ENCODE data around the gene TBC1D9. TPM values are rescaled to one million over a fixed set of nuclear protein-coding genes. Genes with fewer than 3 reads are reported as not detected.
"Not testable (repeated sequence)": the region's sequence is repeated elsewhere in the genome, so short reads cannot be mapped to it uniquely, and the experiment has no call there.

Gene TBC1D9
- total RNA-seq, 2 donors from 2014 or later = 0.05 to 0.33 TPM

DNA sequence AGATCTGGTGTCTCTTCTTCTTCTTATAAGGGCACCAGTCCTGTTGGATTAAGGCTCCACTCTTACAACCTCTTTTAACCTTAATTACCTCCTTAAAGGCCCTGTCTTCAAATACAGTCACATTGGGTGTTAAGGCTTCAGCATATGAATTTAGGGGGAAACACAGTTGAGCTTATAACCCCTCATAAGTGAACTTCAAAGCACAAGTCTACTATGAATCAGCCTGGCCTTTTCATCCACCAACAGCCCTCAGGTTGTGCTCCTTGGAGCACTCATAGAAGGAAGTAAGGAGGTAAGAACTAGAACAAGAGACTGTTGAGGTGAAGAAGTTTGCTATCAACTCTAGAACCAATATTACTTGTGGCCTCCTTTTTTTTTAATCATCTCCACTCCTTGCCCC lies 18.8 kb upstream of the TBC1D9 start:
- ATAC-seq (no peak), DNase-seq (ENCODE audit: low spot score) (no peak)
- H3K4me3 Mint-ChIP-seq = no peak overlapping the region
- no peaks in the 10 kb centered on the region for H3K36me3 Mint-ChIP-seq
- H3K9me3 Mint-ChIP-seq = peaks cover 4% of the 10 kb centered on the region
- H3K27me3 Mint-ChIP-seq = peaks cover 8 to 10% of the 10 kb centered on the region in 2 donors
- H3K27ac Mint-ChIP-seq = no peak overlapping the region
- H3K4me1 Mint-ChIP-seq (ENCODE audit: low read depth in 2 of 2) = no peaks in the 10 kb centered on the region

- no peak overlapping the region for H3K4me3 Mint-ChIP-seq
- no peaks in the 10 kb centered on the region for H3K36me3 Mint-ChIP-seq
- H3K27me3 Mint-ChIP-seq = peaks cover 8 to 10% of the 10 kb centered on the region in 2 donors
- H3K4me1 Mint-ChIP-seq (ENCODE audit: low read depth in 2 of 2) = no peaks in the 10 kb centered on the region
- peaks cover 4% of the 10 kb centered on the region for H3K9me3 Mint-ChIP-seq
- ATAC-seq = no peak
- no peak overlapping the region for H3K27ac Mint-ChIP-seq
- DNase-seq (ENCODE audit: low spot score) = no peak
Observed at GRCh38 chr4:140774510-140774909, 18.3 kb upstream of the TBC1D9 start.

DNA sequence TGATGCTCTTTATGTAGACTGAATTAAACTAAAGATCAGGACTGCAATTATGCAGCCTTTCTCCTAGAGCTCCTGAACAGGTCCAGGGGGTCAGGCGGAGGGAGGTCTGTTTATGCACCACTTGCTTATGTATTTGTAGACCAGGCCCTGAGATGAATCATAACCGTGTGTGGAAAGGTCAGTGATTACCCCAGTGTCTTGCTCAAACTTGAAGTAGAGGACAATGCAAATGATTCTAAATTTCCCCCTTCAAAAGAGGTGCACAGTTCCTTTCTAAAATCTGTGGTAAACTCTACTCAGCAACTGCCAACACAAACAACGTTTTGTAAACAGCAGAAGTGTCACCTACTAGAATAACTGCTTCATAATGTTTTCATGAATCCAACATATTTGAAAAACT lies 13.0 kb upstream of the TBC1D9 start:
- H3K9me3 Mint-ChIP-seq = no peaks in the 10 kb centered on the region
- peaks cover 6 to 10% of the 10 kb centered on the region in 2 donors for H3K27me3 Mint-ChIP-seq
- H3K4me1 Mint-ChIP-seq (ENCODE audit: low read depth in 2 of 2) = no peaks in the 10 kb centered on the region
- no peak for ATAC-seq
- no peak for DNase-seq (ENCODE audit: low spot score)
- no peak overlapping the region for H3K4me3 Mint-ChIP-seq
- H3K27ac Mint-ChIP-seq = no peak overlapping the region
- no peaks in the 10 kb centered on the region for H3K36me3 Mint-ChIP-seq

GRCh38 chr4:140764785-140765392 lies 8.7 kb upstream of the TBC1D9 start:
- no peak for DNase-seq (ENCODE audit: low spot score)
- Mint-ChIP-seq H3K9me3 (no peaks in the 10 kb centered on the region), H3K4me1 (ENCODE audit: low read depth in 2 of 2) (no peaks in the 10 kb centered on the region), H3K27ac (no peak overlapping the region), H3K36me3 (no peaks in the 10 kb centered on the region), H3K4me3 (no peak overlapping the region), H3K27me3 (peaks cover 9 to 13% of the 10 kb centered on the region in 2 donors)
- no peak for ATAC-seq

GRCh38 chr4:140762202-140762601 lies 6.0 kb upstream of the TBC1D9 start:
- H3K9me3 Mint-ChIP-seq = no peaks in the 10 kb centered on the region
- no peak for ATAC-seq
- no peak overlapping the region for H3K27ac Mint-ChIP-seq
- no peak for DNase-seq (ENCODE audit: low spot score)
- no peak overlapping the region for H3K4me3 Mint-ChIP-seq
- H3K4me1 Mint-ChIP-seq (ENCODE audit: low read depth in 2 of 2) = no peaks in the 10 kb centered on the region
- H3K36me3 Mint-ChIP-seq = no peaks in the 10 kb centered on the region
- peaks cover 15 to 28% of the 10 kb centered on the region in 2 donors for H3K27me3 Mint-ChIP-seq

GRCh38 chr4:140757232-140757630 lies 1.0 kb upstream of the TBC1D9 start:
- Mint-ChIP-seq H3K27ac (no peak overlapping the region), H3K27me3 (peaks cover 27 to 50% of the 10 kb centered on the region in 2 donors), H3K4me3 (no peak overlapping the region), H3K36me3 (peaks cover 5% of the 10 kb centered on the region), H3K9me3 (peaks cover 4% of the 10 kb centered on the region), H3K4me1 (ENCODE audit: low read depth in 2 of 2) (no peaks in the 10 kb centered on the region)
- DNase-seq (ENCODE audit: low spot score) = no peak
- no peak for ATAC-seq

DNA sequence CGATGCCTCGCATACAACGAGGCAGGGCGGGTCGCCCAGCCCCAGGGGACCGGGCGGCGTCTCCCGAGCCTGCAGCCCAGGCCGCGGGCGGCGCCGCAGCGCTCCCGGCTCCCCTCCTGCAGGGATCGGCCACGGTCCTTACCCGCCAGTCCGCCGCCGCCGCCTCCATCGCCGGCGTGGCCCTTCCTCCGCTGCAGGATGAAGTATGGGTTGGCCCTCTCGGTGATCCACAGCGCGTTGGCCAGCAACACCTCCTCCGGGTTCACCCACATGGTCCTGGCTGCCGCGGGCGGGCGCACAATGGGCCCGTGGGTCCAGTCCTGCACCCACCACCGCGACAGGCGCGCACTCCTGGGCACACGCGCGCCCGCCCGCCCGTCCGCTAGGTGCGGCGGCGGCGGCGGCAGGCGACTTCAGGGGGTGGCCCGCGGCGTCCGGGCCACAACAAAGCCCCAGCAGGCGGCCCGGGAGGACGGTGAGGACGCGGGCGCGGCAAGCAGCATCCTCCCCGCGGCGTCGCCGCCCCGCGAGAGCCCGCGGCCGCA lies 339 bp downstream of the TBC1D9 start:
- H3K9me3 Mint-ChIP-seq = peaks cover 4% of the 10 kb centered on the region
- H3K27ac Mint-ChIP-seq = no peak overlapping the region
- DNase-seq (ENCODE audit: low spot score) = no peak
- peaks cover 5% of the 10 kb centered on the region for H3K36me3 Mint-ChIP-seq
- peaks cover 25 to 50% of the 10 kb centered on the region in 2 donors for H3K27me3 Mint-ChIP-seq
- H3K4me3 Mint-ChIP-seq = no peak overlapping the region
- no peaks in the 10 kb centered on the region for H3K4me1 Mint-ChIP-seq (ENCODE audit: low read depth in 2 of 2)
- peak; percentile 68 to 74 for ATAC-seq

- peaks cover 25 to 47% of the 10 kb centered on the region in 2 donors for H3K27me3 Mint-ChIP-seq
- H3K4me3 Mint-ChIP-seq = no peak overlapping the region
- ATAC-seq = no peak
- peaks cover 4% of the 10 kb centered on the region for H3K9me3 Mint-ChIP-seq
- no peaks in the 10 kb centered on the region for H3K4me1 Mint-ChIP-seq (ENCODE audit: low read depth in 2 of 2)
- peaks cover 5% of the 10 kb centered on the region for H3K36me3 Mint-ChIP-seq
- no peak for DNase-seq (ENCODE audit: low spot score)
- no peak overlapping the region for H3K27ac Mint-ChIP-seq
Observed at GRCh38 chr4:140754918-140755773, 1.0 kb downstream of the TBC1D9 start.

GRCh38 chr4:140753329-140753728 lies 2.9 kb downstream of the TBC1D9 start:
- Mint-ChIP-seq H3K27me3 (peaks cover 27 to 46% of the 10 kb centered on the region in 2 donors), H3K27ac (no peak overlapping the region), H3K9me3 (peaks cover 4% of the 10 kb centered on the region), H3K4me1 (ENCODE audit: low read depth in 2 of 2) (no peaks in the 10 kb centered on the region), H3K4me3 (no peak overlapping the region), H3K36me3 (peaks cover 9% of the 10 kb centered on the region)
- no peak for DNase-seq (ENCODE audit: low spot score)
- ATAC-seq = no peak

- Mint-ChIP-seq H3K4me3 (no peak overlapping the region), H3K27ac (no peak overlapping the region), H3K4me1 (ENCODE audit: low read depth in 2 of 2) (no peaks in the 10 kb centered on the region), H3K36me3 (peaks cover 10% of the 10 kb centered on the region), H3K27me3 (peaks cover 29 to 40% of the 10 kb centered on the region in 2 donors), H3K9me3 (peaks cover 7% of the 10 kb centered on the region)
- ATAC-seq (no peak), DNase-seq (ENCODE audit: low spot score) (no peak)
Observed at GRCh38 chr4:140752291-140753068, 3.7 kb downstream of the TBC1D9 start.

GRCh38 chr4:140750470-140750869 lies 5.7 kb downstream of the TBC1D9 start:
- DNase-seq (ENCODE audit: low spot score) (no peak), ATAC-seq (no peak)
- peaks cover 26 to 33% of the 10 kb centered on the region in 2 donors for H3K27me3 Mint-ChIP-seq
- no peak overlapping the region for H3K27ac Mint-ChIP-seq
- no peaks in the 10 kb centered on the region for H3K4me1 Mint-ChIP-seq (ENCODE audit: low read depth in 2 of 2)
- H3K9me3 Mint-ChIP-seq = peaks cover 7% of the 10 kb centered on the region
- peaks cover 10% of the 10 kb centered on the region for H3K36me3 Mint-ChIP-seq
- no peak overlapping the region for H3K4me3 Mint-ChIP-seq

- no peak overlapping the region for H3K4me3 Mint-ChIP-seq
- ATAC-seq (no peak), DNase-seq (ENCODE audit: low spot score) (no peak)
- peaks cover 7% of the 10 kb centered on the region for H3K9me3 Mint-ChIP-seq
- H3K36me3 Mint-ChIP-seq = peaks cover 4% of the 10 kb centered on the region
- H3K27me3 Mint-ChIP-seq = peaks cover 23 to 25% of the 10 kb centered on the region in 2 donors
- no peaks in the 10 kb centered on the region for H3K4me1 Mint-ChIP-seq (ENCODE audit: low read depth in 2 of 2)
- no peak overlapping the region for H3K27ac Mint-ChIP-seq
Observed at GRCh38 chr4:140748171-140748570, 8.0 kb downstream of the TBC1D9 start.

- H3K27me3 Mint-ChIP-seq = peaks cover 27 to 30% of the 10 kb centered on the region in 2 donors
- H3K36me3 Mint-ChIP-seq; H3K4me1 Mint-ChIP-seq (ENCODE audit: low read depth in 2 of 2); DNase-seq (ENCODE audit: low spot score); H3K4me3 Mint-ChIP-seq; H3K27ac Mint-ChIP-seq; H3K9me3 Mint-ChIP-seq; ATAC-seq: not testable (repeated sequence)
Observed at GRCh38 chr4:140746546-140746945, 9.6 kb downstream of the TBC1D9 start.

Data from natural killer cell treated with Interleukin-12 subunit alpha and Interleukin-12 subunit beta and Interleukin-15 and Interleukin-18, amount 100 ng/mL, for 72 hours (primary cell).